Ishikawa (cell line): ENCODE results near the gene FLYWCH1.

Experiments used
- CEBPB ChIP-seq: IDR thresholded peaks from 2 replicates; pipeline ENCODE4 v1.6.1; 2012
- CREB1 ChIP-seq: IDR thresholded peaks from 2 replicates; pipeline ENCODE4 v1.6.1; 2012; ENCODE audit warnings: low read depth
- EGR1 ChIP-seq: IDR thresholded peaks from 2 replicates; pipeline ENCODE4 v1.6.1; 2012
- EP300 ChIP-seq: IDR thresholded peaks from 2 replicates; pipeline ENCODE4 v1.6.1; 2012; ENCODE audit warnings: borderline replicate concordance
- FOXM1 ChIP-seq: IDR thresholded peaks from 2 replicates; pipeline ENCODE4 v1.6.1; 2012; ENCODE audit warnings: low read depth, borderline replicate concordance
- MAX ChIP-seq: IDR thresholded peaks from 2 replicates; pipeline ENCODE4 v1.6.1; 2012
- NFIC ChIP-seq: IDR thresholded peaks from 2 replicates; pipeline ENCODE4 v1.6.1; 2012
- RAD21 ChIP-seq: IDR thresholded peaks from 2 replicates; pipeline ENCODE4 v1.6.1; 2012; ENCODE audit warnings: low read depth
- TAF1 ChIP-seq: IDR thresholded peaks from 2 replicates; pipeline ENCODE4 v1.6.1; 2012; ENCODE audit warnings: low read depth, mild to moderate bottlenecking
- TCF12 ChIP-seq: IDR thresholded peaks from 2 replicates; pipeline ENCODE4 v1.6.1; 2012; ENCODE audit warnings: low read depth
- TEAD4 ChIP-seq: IDR thresholded peaks from 2 replicates; pipeline ENCODE4 v1.6.1; 2012
- YY1 ChIP-seq: IDR thresholded peaks from 2 replicates; pipeline ENCODE4 v1.6.1; 2012; ENCODE audit warnings: low read depth
- ZBTB7A ChIP-seq: IDR thresholded peaks from 2 replicates; pipeline ENCODE4 v1.6.1; 2012; ENCODE audit warnings: low read depth
- TF ChIP-seq, protein P1 (sequence below): IDR thresholded peaks from 2 replicates; pipeline ENCODE4 v1.6.1; 2012
- TF ChIP-seq, protein P2 (sequence below): IDR thresholded peaks from 2 replicates; pipeline ENCODE4 v1.6.1; 2012; ENCODE audit warnings: low read depth, mild to moderate bottlenecking

The FLYWCH1 gene

DNA sequence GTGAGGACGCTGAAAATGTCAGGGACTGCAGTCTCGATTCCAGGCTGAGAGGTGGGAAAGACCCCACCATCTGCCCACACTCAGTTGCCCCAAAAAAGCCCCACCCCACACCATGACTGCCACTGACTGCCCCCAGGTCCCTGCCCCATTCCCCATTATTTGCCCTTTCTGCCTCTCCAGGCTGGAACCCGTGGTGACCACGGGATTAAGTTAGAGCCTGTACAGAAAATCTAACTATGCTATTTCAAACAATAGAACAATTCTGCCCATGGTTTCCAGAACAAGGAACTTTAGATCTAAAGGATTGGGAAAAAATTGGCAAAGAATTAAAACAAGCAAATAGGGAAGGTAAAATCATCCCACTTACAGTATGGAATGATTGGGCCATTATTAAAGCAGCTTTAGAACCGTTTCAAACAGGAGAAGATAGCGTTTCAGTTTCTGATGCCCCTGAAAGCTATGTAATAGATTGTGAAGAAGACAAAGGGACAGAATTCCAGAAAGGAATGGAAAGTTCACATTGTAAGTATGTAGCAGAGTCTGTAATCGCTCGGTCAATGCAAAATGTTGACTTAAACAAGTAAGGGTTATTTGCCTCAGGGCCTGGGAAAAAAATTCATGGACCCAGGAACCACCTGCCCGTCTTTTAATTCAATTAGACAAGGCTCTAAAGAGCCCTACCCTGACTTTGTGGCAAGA lies 14.4 kb downstream of the FLYWCH1 start:
- TF ChIP-seq, protein P1, sequence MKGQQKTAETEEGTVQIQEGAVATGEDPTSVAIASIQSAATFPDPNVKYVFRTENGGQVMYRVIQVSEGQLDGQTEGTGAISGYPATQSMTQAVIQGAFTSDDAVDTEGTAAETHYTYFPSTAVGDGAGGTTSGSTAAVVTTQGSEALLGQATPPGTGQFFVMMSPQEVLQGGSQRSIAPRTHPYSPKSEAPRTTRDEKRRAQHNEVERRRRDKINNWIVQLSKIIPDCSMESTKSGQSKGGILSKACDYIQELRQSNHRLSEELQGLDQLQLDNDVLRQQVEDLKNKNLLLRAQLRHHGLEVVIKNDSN, result no peak
- TF ChIP-seq RAD21, result no peak
- TF ChIP-seq, protein P2, sequence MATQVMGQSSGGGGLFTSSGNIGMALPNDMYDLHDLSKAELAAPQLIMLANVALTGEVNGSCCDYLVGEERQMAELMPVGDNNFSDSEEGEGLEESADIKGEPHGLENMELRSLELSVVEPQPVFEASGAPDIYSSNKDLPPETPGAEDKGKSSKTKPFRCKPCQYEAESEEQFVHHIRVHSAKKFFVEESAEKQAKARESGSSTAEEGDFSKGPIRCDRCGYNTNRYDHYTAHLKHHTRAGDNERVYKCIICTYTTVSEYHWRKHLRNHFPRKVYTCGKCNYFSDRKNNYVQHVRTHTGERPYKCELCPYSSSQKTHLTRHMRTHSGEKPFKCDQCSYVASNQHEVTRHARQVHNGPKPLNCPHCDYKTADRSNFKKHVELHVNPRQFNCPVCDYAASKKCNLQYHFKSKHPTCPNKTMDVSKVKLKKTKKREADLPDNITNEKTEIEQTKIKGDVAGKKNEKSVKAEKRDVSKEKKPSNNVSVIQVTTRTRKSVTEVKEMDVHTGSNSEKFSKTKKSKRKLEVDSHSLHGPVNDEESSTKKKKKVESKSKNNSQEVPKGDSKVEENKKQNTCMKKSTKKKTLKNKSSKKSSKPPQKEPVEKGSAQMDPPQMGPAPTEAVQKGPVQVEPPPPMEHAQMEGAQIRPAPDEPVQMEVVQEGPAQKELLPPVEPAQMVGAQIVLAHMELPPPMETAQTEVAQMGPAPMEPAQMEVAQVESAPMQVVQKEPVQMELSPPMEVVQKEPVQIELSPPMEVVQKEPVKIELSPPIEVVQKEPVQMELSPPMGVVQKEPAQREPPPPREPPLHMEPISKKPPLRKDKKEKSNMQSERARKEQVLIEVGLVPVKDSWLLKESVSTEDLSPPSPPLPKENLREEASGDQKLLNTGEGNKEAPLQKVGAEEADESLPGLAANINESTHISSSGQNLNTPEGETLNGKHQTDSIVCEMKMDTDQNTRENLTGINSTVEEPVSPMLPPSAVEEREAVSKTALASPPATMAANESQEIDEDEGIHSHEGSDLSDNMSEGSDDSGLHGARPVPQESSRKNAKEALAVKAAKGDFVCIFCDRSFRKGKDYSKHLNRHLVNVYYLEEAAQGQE, result no peak
- no peak for TF ChIP-seq MAX
- TF ChIP-seq TEAD4, result no peak
- no peak for TF ChIP-seq EP300
- TF ChIP-seq ZBTB7A, result no peak
- TF ChIP-seq TAF1, result no peak
- TF ChIP-seq CREB1, result no peak
- no peak for TF ChIP-seq EGR1
- TF ChIP-seq TCF12, result no peak
- no peak for TF ChIP-seq CEBPB
- TF ChIP-seq NFIC, result no peak
- TF ChIP-seq YY1, result no peak
- TF ChIP-seq FOXM1, result no peak

GRCh38 chr16:2926650-2926999 lies 14.9 kb downstream of the FLYWCH1 start:
- TF ChIP-seq, protein P1, result no peak

GRCh38 chr16:2927010-2927646 lies 15.4 kb downstream of the FLYWCH1 start:
- TF ChIP-seq TAF1, result no peak
- peak; percentile 87 for TF ChIP-seq MAX
- peak; percentile 77 for TF ChIP-seq RAD21

GRCh38 chr16:2928796-2929195 lies 17.1 kb downstream of the FLYWCH1 start:
- TF ChIP-seq, protein P2, result no peak
- no peak for TF ChIP-seq CREB1
- no peak for TF ChIP-seq CEBPB
- no peak for TF ChIP-seq EGR1
- TF ChIP-seq TCF12, result no peak
- no peak for TF ChIP-seq MAX
- no peak for TF ChIP-seq EP300
- no peak for TF ChIP-seq YY1
- TF ChIP-seq, protein P1, result no peak
- no peak for TF ChIP-seq RAD21
- no peak for TF ChIP-seq ZBTB7A
- no peak for TF ChIP-seq NFIC
- TF ChIP-seq TEAD4, result no peak
- TF ChIP-seq TAF1, result no peak
- no peak for TF ChIP-seq FOXM1

DNA sequence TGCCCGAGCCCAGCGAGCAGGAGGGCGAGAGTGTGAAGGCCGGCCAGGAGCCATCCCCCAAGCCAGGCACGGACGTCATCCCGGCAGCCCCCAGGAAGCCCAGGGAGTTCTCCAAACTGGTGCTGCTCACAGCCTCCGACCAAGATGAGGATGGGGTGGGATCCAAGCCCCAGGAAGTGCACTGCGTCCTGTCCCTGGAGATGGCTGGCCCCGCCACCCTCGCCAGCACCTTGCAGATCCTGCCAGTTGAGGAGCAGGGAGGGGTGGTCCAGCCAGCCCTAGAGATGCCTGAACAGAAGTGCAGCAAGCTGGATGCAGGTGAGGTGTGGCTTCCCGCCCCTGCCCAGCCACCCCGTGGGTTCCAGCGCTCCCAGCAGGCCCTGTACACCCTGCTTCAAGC lies 18.0 kb downstream of the FLYWCH1 start:
- no peak for TF ChIP-seq EGR1
- TF ChIP-seq, protein P1, result no peak
- TF ChIP-seq CREB1, result no peak
- TF ChIP-seq RAD21, result no peak
- no peak for TF ChIP-seq EP300
- TF ChIP-seq MAX, result no peak
- TF ChIP-seq, protein P2, result no peak
- TF ChIP-seq TCF12, result no peak
- TF ChIP-seq FOXM1, result no peak
- no peak for TF ChIP-seq NFIC
- no peak for TF ChIP-seq CEBPB
- no peak for TF ChIP-seq TAF1
- no peak for TF ChIP-seq TEAD4
- no peak for TF ChIP-seq ZBTB7A
